Heart left ventricle (tissue), 16 donors: ENCODE results near the gene MGST1. TPM values are rescaled to one million over a fixed set of nuclear protein-coding genes. Genes with fewer than 3 reads are reported as not detected.

Source experiments
- ATAC-seq, 4 donors: fragments of 200-7000 bp; cut with Tn5 transposase; one replicate each; pipeline ENCODE4 v1.9.1; 2020 to 2022; ENCODE audit warnings: moderate library complexity in 4 of 4, mild to moderate bottlenecking in 3 of 4, moderate number of reproducible peaks in 1 of 4
- DNase-seq, 5 donors: peaks; one replicate each; pipeline ENCODE4 v3.0.0-alpha.2; 2020
- H3K27ac ChIP-seq, 12 donors: fragments of 200-600 bp; sonication (generic) in 4 of 12; one replicate each; pipeline versions ENCODE4 v1.5.0 to v1.8.0; 2016 to 2022; ENCODE audit warnings: mild to moderate bottlenecking in 2 of 12
- H3K27me3 ChIP-seq, 9 donors: fragments of 200-600 bp; sonication (generic) in 2 of 9; one replicate each; pipeline versions ENCODE4 v1.5.1 to v1.8.0; 2016 to 2022; ENCODE audit warnings: mild to moderate bottlenecking in 3 of 9
- H3K36me3 ChIP-seq, 9 donors: fragments of 200-600 bp; sonication (generic) in 2 of 9; one replicate each; pipeline versions ENCODE4 v1.5.0 to v1.8.0; 2018 to 2022; ENCODE audit warnings: mild to moderate bottlenecking in 2 of 9
- H3K4me1 ChIP-seq, 12 donors: fragments of 200-600 bp; sonication (generic) in 4 of 12; one replicate each; pipeline versions ENCODE4 v1.5.0 to v1.8.0; 2016 to 2022; ENCODE audit warnings: mild to moderate bottlenecking in 3 of 12
- H3K4me3 ChIP-seq, 12 donors: fragments of 200-600 bp; sonication (generic) in 4 of 12; one replicate each; pipeline versions ENCODE4 v1.5.0 to v1.8.0; 2017 to 2022; ENCODE audit warnings: mild to moderate bottlenecking in 9 of 12, moderate library complexity in 4 of 12
- H3K9me3 ChIP-seq, 12 donors: fragments of 200-600 bp; sonication (generic) in 4 of 12; one replicate each; pipeline versions ENCODE4 v1.5.0 to v1.8.0; 2016 to 2022; ENCODE audit warnings: mild to moderate bottlenecking in 1 of 12
- CTCF ChIP-seq, 12 donors: fragments of 200-600 bp; sonication (generic) in 4 of 12; IDR thresholded peaks; one replicate each; pipeline versions ENCODE4 v1.5.0 to v1.8.0; 2018 to 2022; ENCODE audit warnings: antibody characterized with exemption in 12 of 12, mild to moderate bottlenecking in 5 of 12
- POLR2A ChIP-seq, 2 donors: fragments of 450-650 bp; IDR thresholded peaks; one replicate each; pipeline ENCODE4 v1.6.1; 2017; ENCODE audit warnings: antibody characterized with exemption in 2 of 2, mild to moderate bottlenecking in 2 of 2, moderate library complexity in 2 of 2
- WGBS, 4 donors: extraction: QIAGEN DNeasy Blood & Tissue Kit in 2 of 4; methylation state at CpG; one replicate each; pipeline versions ENCODE4 v1.1.5 to v1.1.7; 2013 to 2018; 5-methylcytosine and 5-hydroxymethylcytosine counted together
- intact Hi-C, 10 donors: fragments of 100-400 bp; cut with DNase I; formaldehyde crosslinking; loops; one replicate each; pipeline versions ENCODE4 v1.11.1 to v1.14.2; 2022
- polyA plus RNA-seq, 2 donors: library from polyadenylated mRNA; stranded (reverse); fragments of 200-250 nt; gene quantifications; one replicate each; pipeline ENCODE4 v1.2.3, GENCODE V29; 2013
- total RNA-seq, 9 donors: library from RNA; depleted of rRNA in 2 of 9; stranded (reverse); fragments of >200 nt in 2 of 9; fragmentation: NEBNext Ultra II Directional in 3 of 9; extraction: Animal tissue kit (Norgen Biotek cat#: 25700) in 3 of 9; gene quantifications; one replicate each; pipeline versions ENCODE4 v1.1.0 to v1.2.4, GENCODE V29; 2016 to 2023
- donor health status: ischemic (EF 13 %, LVEDD 7.1; RV severe dilation, severe dysfunction).
- donor health status: healthy with polysubstance abuse.
- donor health status: DM: no; HTN: yes; CAD: no.
- donor health status: DM: no; HTN: no; CAD: no.
- donor health status: ischemic (EF 25% LVEDD 6.9; RV normal size, moderate dysfunction).
- donor health status: ischemic (EF 25% LVEDD 5.7; RV mildly dilated, moderate dysfunction).
- donor health status: healthy.
- donor health status: DM: yes; HTN: yes; CAD: no.
- donor health status: ischemic (EF 35%, LVEDD 5.7; RV mildly dilated, moderate dysfunction).
- donor health status: nonischemic (EF 11% LVEDD 7.7; RV severe dilation, severe dysfunction).
- donor health status: DM: yes; HTN: yes; CAD: no.
- donor health status: PGD.
- donor health status: ischemic (EF 29% LVEDD 5.4; RV normal size, mild dysfunction).
- donor health status: nonischemic (EF 23%, LVEDD 6.1; RV moderate dilation, normal function).

MGST1 gene
- total and polyA plus RNA-seq, 11 donors, result 5.0 to 120 (median 21.7) TPM

- H3K36me3 ChIP-seq, result no peaks in the 10 kb centered on the region
- intact Hi-C loops, result no loop called here
- peaks cover 0 to 3% (median 0%) of the 10 kb centered on the region in 12 donors for H3K9me3 ChIP-seq
- peak overlapping the region in 7 of 12 donors; percentile 34 to 75 (median 66) for H3K27ac ChIP-seq
- WGBS, 4 donors, result 59 to 70% (median 64%) methylated on average over 7 of the region's 7 CpGs
- TF ChIP-seq CTCF (IDR thresholded peaks at IDR 0.05) (no peak), POLR2A (IDR thresholded peaks at IDR 0.05) (no peak)
- peak overlapping the region in 10 of 12 donors; percentile 28 to 64 (median 52) for H3K4me3 ChIP-seq
- H3K27me3 ChIP-seq, result peaks cover 0 to 4% (median 0%) of the 10 kb centered on the region in 9 donors
- ATAC-seq (no peak), DNase-seq (no peak)
- H3K4me1 ChIP-seq, result peaks cover 0 to 25% (median 0%) of the 10 kb centered on the region in 12 donors
Measured at GRCh38 chr12:16346958-16347357, 487 bp upstream of the MGST1 start.

- no peaks in the 10 kb centered on the region for H3K36me3 ChIP-seq
- peak in 3 of 4 donors; percentile 6 to 20 (median 12) for ATAC-seq
- peak overlapping the region in 10 of 12 donors; percentile 20 to 64 (median 52) for H3K4me3 ChIP-seq
- peaks cover 0 to 4% (median 0%) of the 10 kb centered on the region in 9 donors for H3K27me3 ChIP-seq
- intact Hi-C loops, result no loop called here
- 60 to 67% (median 62%) methylated on average over 10 of the region's 10 CpGs for WGBS, 4 donors
- H3K4me1 ChIP-seq, result peaks cover 0 to 25% (median 0%) of the 10 kb centered on the region in 12 donors
- DNase-seq, result no peak
- H3K9me3 ChIP-seq, result no peaks in the 10 kb centered on the region
- H3K27ac ChIP-seq, result peak overlapping the region in 8 of 12 donors; percentile 33 to 75 (median 64)
- TF ChIP-seq POLR2A (IDR thresholded peaks at IDR 0.05), result no peak
Measured at GRCh38 chr12:16348435-16349130, 1.1 kb downstream of the MGST1 start.

GRCh38 chr12:16349131-16349460, 1.7 kb downstream of the MGST1 start:
- intact Hi-C loops, result no loop called here
- WGBS, 4 donors, result 63 to 68% (median 65%) methylated on average over 3 of the region's 3 CpGs
- Histone ChIP-seq H3K4me1 (peaks cover 0 to 25% (median 0%) of the 10 kb centered on the region in 12 donors), H3K27me3 (peaks cover 0 to 4% (median 0%) of the 10 kb centered on the region in 9 donors), H3K27ac (peak overlapping the region in 6 of 12 donors; percentile 33 to 75 (median 68)), H3K9me3 (no peaks in the 10 kb centered on the region), H3K36me3 (no peaks in the 10 kb centered on the region), H3K4me3 (peak overlapping the region in 9 of 12 donors; percentile 40 to 64 (median 54))
- DNase-seq (peak in 3 of 5 donors; percentile 21 to 61 (median 50)), ATAC-seq (peak in 3 of 4 donors; percentile 64 to 86 (median 81))
- no peak for TF ChIP-seq CTCF (IDR thresholded peaks at IDR 0.05)
- no peak for TF ChIP-seq POLR2A (IDR thresholded peaks at IDR 0.05)

- intact Hi-C loops, result loop anchor here in 1 of 10 donors (10.0 kb wide), 2 partner anchors 176 to 366 kb away; no protein-coding TSS in a partner anchor
- ATAC-seq, result peak in 1 of 4 donors; percentile 27
- peak overlapping the region in 2 of 12 donors; percentile 4 to 20 for H3K27ac ChIP-seq
Measured at GRCh38 chr12:16350682-16351081, 3.2 kb downstream of the MGST1 start.

GRCh38 chr12:16352481-16352880, 5.0 kb downstream of the MGST1 start:
- intact Hi-C loops, result loop anchor here in 1 of 10 donors (10.0 kb wide), 2 partner anchors 178 to 368 kb away; no protein-coding TSS in a partner anchor
- Histone ChIP-seq H3K9me3 (no peaks in the 10 kb centered on the region), H3K4me1 (peaks cover 0 to 25% (median 0%) of the 10 kb centered on the region in 12 donors), H3K27me3 (peaks cover 0 to 4% (median 0%) of the 10 kb centered on the region in 9 donors), H3K36me3 (no peaks in the 10 kb centered on the region), H3K27ac (no peak overlapping the region), H3K4me3 (no peak overlapping the region)
- 18 to 36% (median 25%) methylated on average over 1 of the region's 1 CpG for WGBS, 4 donors
- no peak for ATAC-seq
- DNase-seq, result no peak
- TF ChIP-seq CTCF (IDR thresholded peaks at IDR 0.05) (no peak), POLR2A (IDR thresholded peaks at IDR 0.05) (no peak)

More at GRCh38 chr12:16350682-16351081, 3.2 kb downstream of the MGST1 start:
- no peak for TF ChIP-seq POLR2A (IDR thresholded peaks at IDR 0.05)
- H3K36me3 ChIP-seq, result no peaks in the 10 kb centered on the region
- peak overlapping the region in 2 of 12 donors; percentile 12 to 50 for H3K4me3 ChIP-seq
- no peaks in the 10 kb centered on the region for H3K9me3 ChIP-seq
- WGBS, 4 donors, result 59 to 81% (median 74%) methylated on average over 1 of the region's 1 CpG
- H3K4me1 ChIP-seq, result peaks cover 0 to 25% (median 0%) of the 10 kb centered on the region in 12 donors
- DNase-seq, result no peak
- peaks cover 0 to 4% (median 0%) of the 10 kb centered on the region in 9 donors for H3K27me3 ChIP-seq
